ENCODE results near the gene FOXP4.

FOXP4 gene

DNA sequence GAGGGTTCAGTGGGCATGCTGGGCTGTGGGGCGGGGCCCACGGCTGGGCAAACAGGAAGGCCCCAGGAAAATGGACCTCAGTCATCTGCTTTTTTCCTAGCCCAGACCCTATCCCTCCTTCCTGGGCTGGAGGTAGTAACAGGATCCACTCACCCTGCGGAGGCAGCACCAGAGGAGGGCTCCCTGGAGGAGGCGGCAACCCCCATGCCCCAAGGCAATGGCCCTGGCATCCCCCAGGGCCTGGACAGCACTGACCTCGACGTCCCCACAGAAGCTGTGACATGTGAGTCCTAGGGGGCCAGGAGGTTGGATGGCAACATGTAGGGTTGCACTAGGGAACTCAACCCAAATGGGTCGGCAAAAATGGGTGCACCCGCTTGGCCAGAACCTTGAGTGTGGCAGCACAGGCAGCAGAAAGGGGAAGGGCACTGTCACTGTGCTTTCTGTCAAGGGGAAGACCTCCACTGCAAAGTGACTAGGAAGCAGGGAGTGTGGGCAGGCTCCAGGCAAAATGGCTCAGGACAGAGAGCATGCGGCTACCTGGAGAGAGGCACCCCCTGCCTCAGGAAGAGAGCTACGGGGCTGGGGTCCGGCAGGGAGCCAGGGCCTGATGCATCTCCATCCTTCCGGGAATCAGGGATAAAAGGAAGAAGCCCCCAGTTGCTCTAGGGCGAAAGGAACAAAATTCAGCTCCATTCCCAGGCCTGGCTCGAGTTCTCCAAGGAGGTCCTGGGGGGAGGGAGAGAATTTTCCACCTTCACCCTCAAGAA, 100.0 kb downstream of the FOXP4 start:
- Histone ChIP-seq H3K4me3 (no peak overlapping the region), H4K20me1 (peaks cover 0 to 82% (median 59%) of the 10 kb centered on the region in 11 experiments; a peak in 16 of 22 replicates)

DNA sequence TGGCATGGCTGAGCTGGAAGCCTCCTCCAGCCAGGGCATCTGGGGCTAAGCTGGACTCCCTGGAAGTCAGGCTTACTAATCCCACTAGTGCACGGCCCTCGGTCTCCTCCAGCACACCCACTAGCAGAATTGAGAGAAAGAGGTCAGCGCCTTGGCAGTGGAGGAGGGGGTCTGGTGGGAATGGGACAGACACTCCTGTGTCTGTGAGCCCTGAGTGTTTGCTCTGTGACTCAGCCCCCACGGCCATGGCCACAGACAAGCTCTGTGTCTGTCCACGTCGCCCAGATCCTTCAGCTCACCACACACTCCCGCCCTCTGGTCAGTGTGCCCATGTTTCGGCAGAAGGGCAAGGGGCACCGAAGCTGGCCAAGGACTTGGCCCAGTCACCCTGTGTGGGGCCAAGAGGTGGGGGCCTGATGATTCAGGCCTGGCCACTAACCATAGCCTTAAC, 100.9 kb downstream of the FOXP4 start:
- Histone ChIP-seq H3K9me3 (replicated peaks in 1 of 11) (no peaks in the 10 kb centered on the region), H3K27ac (peak overlapping the region in 1 of 11 experiments; percentile 28; a peak in 1 of 22 replicates), H3K36me3 (peaks cover 21 to 95% (median 79%) of the 10 kb centered on the region in 11 experiments), H3K9ac (peak overlapping the region in 1 of 11 experiments; percentile 5; a peak in 1 of 22 replicates), H3K4me1 (peaks cover 21 to 48% (median 33%) of the 10 kb centered on the region in 10 experiments), H4K20me1 (peaks cover 0 to 82% (median 55%) of the 10 kb centered on the region in 11 experiments; a peak in 16 of 22 replicates), H3K4me3 (no peak overlapping the region), H3K4me2 (no peak overlapping the region), H3K27me3 (no peaks in the 10 kb centered on the region)
- TF ChIP-seq Cebpa-rat (IDR thresholded peaks at IDR 0.05) = no peak

More for the DNA sequence above, 100.0 kb downstream of the FOXP4 start:
- H3K27me3 ChIP-seq = no peaks in the 10 kb centered on the region
- H3K36me3 ChIP-seq = peaks cover 16 to 92% (median 72%) of the 10 kb centered on the region in 11 experiments
- H3K4me2 ChIP-seq = no peak overlapping the region
- TF ChIP-seq Cebpa-rat (IDR thresholded peaks at IDR 0.05) = no peak
- no peaks in the 10 kb centered on the region for H3K9me3 ChIP-seq (replicated peaks in 1 of 11)
- peaks cover 29 to 57% (median 42%) of the 10 kb centered on the region in 10 experiments for H3K4me1 ChIP-seq
- peak overlapping the region in 2 of 11 experiments; percentile 5 to 13; a peak in 1 of 22 replicates for H3K9ac ChIP-seq
- peak overlapping the region in 1 of 11 experiments; percentile 28; a peak in 1 of 22 replicates for H3K27ac ChIP-seq

DNA sequence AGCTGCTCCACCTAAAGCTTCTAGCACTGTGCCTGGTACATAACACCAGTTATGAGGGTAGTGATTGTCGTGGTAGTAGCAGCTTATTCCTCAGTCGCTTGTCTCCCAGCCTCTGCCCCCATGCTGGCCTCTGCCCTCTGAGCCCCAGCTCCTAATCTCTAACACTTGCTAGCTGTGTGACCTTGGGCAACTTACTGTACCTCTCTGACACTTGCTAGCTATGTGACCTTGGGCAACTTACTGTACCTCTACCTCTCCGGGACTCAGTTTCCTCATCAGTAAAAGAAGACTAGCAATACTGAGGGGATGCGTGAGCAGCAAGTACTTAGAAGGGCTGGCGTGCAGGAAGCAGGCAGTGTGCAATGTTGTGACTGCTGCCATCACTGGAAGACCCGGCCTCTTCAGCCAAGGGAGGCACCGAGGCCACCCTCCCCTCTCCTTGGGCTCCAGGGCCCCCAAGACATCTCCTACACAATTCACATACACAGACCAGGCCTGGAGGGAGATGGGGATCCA, 101.9 kb downstream of the FOXP4 start:
- Histone ChIP-seq H3K36me3 (peaks cover 25 to 95% (median 88%) of the 10 kb centered on the region in 11 experiments), H3K27ac (0 out of 22 replicates have a peak overlapping the region, but pooled peaks of 1 of the 11 experiments have one; percentile 9), H3K4me3 (no peak overlapping the region), H3K4me2 (no peak overlapping the region), H3K27me3 (no peaks in the 10 kb centered on the region), H3K9me3 (replicated peaks in 1 of 11) (no peaks in the 10 kb centered on the region), H3K4me1 (peaks cover 11 to 38% (median 22%) of the 10 kb centered on the region in 10 experiments), H3K9ac (no peak overlapping the region), H4K20me1 (peaks cover 0 to 82% (median 50%) of the 10 kb centered on the region in 11 experiments; a peak in 16 of 22 replicates)
- TF ChIP-seq Cebpa-rat (IDR thresholded peaks at IDR 0.05) = no peak

DNA sequence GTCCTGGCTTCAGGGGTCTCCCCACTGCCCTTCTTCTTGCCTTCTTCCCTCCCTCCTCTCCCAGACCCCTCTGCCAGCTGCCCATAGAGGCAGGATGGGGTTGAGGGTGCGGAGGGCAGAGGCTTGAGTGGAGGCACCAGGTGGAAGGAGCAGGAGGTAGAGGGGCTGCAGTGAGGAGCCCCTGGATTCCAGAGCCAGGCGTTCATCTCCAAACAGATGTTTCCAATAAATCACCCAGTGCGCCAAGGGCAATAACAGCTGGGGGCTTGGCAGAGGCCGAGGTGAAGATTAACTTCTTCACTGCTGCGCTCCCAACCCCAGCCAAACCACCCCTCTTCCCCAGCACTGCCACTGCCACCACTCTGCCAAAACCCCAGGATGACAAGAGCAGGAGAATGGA, 102.7 kb downstream of the FOXP4 start:
- no peak overlapping the region for H3K4me2 ChIP-seq
- H3K4me3 ChIP-seq = no peak overlapping the region
- peaks cover 28 to 96% (median 91%) of the 10 kb centered on the region in 11 experiments for H3K36me3 ChIP-seq
- H3K9ac ChIP-seq = 0 out of 22 replicates have a peak overlapping the region, but pooled peaks of 1 of the 11 experiments have one; percentile 18
- TF ChIP-seq Cebpa-rat (IDR thresholded peaks at IDR 0.05) = no peak
- peak overlapping the region in 2 of 11 experiments; percentile 9 to 10; a peak in 2 of 22 replicates for H3K27ac ChIP-seq
- H3K9me3 ChIP-seq (replicated peaks in 1 of 11) = no peaks in the 10 kb centered on the region
- peaks cover 5 to 30% (median 16%) of the 10 kb centered on the region in 10 experiments for H3K4me1 ChIP-seq
- peaks cover 0 to 82% (median 46%) of the 10 kb centered on the region in 11 experiments; a peak in 16 of 22 replicates for H4K20me1 ChIP-seq
- H3K27me3 ChIP-seq = no peaks in the 10 kb centered on the region

DNA sequence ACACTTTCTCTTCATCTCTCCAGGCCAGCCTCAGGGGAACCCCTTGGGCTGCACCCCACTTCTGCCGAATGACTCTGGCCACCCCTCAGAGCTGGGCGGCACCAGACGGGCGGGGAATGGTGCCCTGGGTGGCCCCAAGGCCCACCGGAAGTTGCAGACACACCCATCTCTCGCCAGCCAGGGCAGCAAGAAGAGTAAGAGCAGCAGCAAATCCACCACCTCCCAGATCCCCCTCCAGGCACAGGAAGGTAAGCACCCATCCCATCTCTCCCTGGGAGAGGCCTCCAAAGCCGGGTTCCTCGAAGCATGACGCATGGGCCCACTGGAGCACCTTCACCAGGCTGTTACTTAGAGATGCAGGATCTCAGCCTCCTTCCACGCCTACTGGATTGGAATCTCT, 103.4 kb downstream of the FOXP4 start:
- Histone ChIP-seq H3K27ac (no peak overlapping the region), H4K20me1 (peaks cover 0 to 78% (median 42%) of the 10 kb centered on the region in 11 experiments; a peak in 15 of 22 replicates), H3K27me3 (no peaks in the 10 kb centered on the region), H3K4me1 (peaks cover 0 to 28% (median 11%) of the 10 kb centered on the region in 10 experiments; a peak in 17 of 20 replicates), H3K4me3 (no peak overlapping the region), H3K36me3 (peaks cover 28 to 96% (median 91%) of the 10 kb centered on the region in 11 experiments), H3K9me3 (replicated peaks in 1 of 11) (no peaks in the 10 kb centered on the region), H3K9ac (no peak overlapping the region), H3K4me2 (no peak overlapping the region)
- TF ChIP-seq Cebpa-rat (IDR thresholded peaks at IDR 0.05) = no peak

DNA sequence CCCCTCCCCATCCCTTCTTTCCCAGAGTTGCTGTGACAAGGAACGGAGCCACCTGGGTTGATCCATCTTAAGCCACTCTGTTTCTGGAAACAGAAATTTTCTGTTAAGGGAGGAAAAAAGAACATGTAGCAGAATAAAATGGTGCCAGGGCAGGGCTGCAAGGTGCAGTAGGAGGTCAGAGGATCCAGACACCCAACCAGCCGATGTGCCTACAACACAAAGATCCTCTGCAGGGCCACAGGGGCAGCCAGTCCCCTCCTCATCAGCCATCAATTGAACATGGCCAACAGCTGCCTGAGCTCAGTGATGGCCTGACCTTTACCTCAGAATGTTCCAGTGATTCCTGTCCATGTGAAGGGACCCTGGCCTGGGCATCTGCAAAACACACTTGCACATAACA, 103.9 kb downstream of the FOXP4 start:
- H3K4me1 ChIP-seq = peaks cover 0 to 28% (median 11%) of the 10 kb centered on the region in 10 experiments; a peak in 16 of 20 replicates
- H4K20me1 ChIP-seq = peaks cover 0 to 78% (median 36%) of the 10 kb centered on the region in 11 experiments; a peak in 15 of 22 replicates
- H3K27ac ChIP-seq = no peak overlapping the region
- no peak overlapping the region for H3K4me3 ChIP-seq
- H3K4me2 ChIP-seq = no peak overlapping the region
- H3K9me3 ChIP-seq (replicated peaks in 1 of 11) = no peaks in the 10 kb centered on the region
- peaks cover 28 to 94% (median 88%) of the 10 kb centered on the region in 11 experiments for H3K36me3 ChIP-seq
- H3K27me3 ChIP-seq = no peaks in the 10 kb centered on the region
- no peak overlapping the region for H3K9ac ChIP-seq
- no peak for TF ChIP-seq Cebpa-rat (IDR thresholded peaks at IDR 0.05)

DNA sequence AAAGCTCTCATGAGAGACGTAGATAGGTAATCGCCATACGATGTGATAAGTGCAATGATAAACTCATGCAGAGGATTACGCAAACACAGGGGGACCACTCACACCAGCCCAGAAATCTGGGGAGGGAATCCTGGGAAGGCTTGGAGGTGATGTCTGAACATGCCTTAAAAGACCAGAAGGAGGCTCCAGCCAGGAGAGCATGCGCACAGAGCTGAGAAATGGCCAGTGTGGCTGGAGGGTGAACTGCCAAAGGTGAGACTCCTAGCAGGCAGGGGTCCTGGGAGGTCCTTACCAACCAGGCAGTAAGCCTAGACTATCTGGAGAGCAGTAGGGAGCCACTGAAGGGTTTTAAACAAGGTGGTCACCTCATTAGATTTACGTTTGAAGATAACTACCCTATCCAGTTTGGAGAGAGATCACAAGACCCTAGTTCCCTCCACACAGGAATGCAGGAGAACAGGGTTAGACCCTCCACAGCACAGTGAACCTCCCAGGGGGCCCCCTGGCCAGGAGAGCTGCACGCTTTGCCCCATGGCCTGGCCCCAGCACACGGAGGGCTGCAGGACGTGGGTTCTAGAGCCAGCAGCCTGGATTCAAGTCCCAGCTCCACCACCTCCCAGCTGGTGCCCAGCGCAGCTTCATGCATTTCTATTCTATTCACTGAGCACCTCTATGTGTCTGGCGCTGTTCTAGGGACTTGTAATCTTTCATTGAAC, 105.2 kb downstream of the FOXP4 start:
- Histone ChIP-seq H3K4me3 (no peak overlapping the region), H3K4me2 (no peak overlapping the region), H3K9ac (no peak overlapping the region), H3K9me3 (replicated peaks in 1 of 11) (no peaks in the 10 kb centered on the region), H3K27ac (peak overlapping the region in 1 of 11 experiments; percentile 31; a peak in 2 of 22 replicates), H4K20me1 (peaks cover 0 to 71% (median 24%) of the 10 kb centered on the region in 11 experiments; a peak in 12 of 22 replicates), H3K36me3 (peaks cover 28 to 84% (median 76%) of the 10 kb centered on the region in 11 experiments), H3K4me1 (peaks cover 6 to 30% (median 18%) of the 10 kb centered on the region in 10 experiments; a peak in 19 of 20 replicates), H3K27me3 (no peaks in the 10 kb centered on the region)
- no peak for TF ChIP-seq Cebpa-rat (IDR thresholded peaks at IDR 0.05)

All from BLaER1 treated with 17β-estradiol and CSF1 and Interleukin-3, amounts not matched to agents 10 nM and 100 nM (cell line).